Renal cortex interstitium (tissue), 11 donors: ENCODE data around the gene ZBTB25. TPM values are rescaled to one million over a fixed set of nuclear protein-coding genes. Genes with fewer than 3 reads are reported as not detected.

Experiments used
- DNase-seq, 11 donors: peaks; one replicate each; pipeline ENCODE4 v3.0.0-alpha.2; 2013; ENCODE audit warnings: low read depth in 9 of 11, low spot score in 4 of 11; ENCODE audit errors: extremely low read depth in 1 of 11
- polyA plus RNA-seq, 3 donors: library from polyadenylated mRNA; unstranded; fragments of 120-200 nt; gene quantifications; one replicate each; pipeline ENCODE4 v1.2.1, GENCODE V29; 2013; ENCODE audit not compliant: insufficient read length in 3 of 3

The ZBTB25 gene
- polyA plus RNA-seq, 3 donors: 7.0 to 14.4 (median 8.5) TPM

DNA sequence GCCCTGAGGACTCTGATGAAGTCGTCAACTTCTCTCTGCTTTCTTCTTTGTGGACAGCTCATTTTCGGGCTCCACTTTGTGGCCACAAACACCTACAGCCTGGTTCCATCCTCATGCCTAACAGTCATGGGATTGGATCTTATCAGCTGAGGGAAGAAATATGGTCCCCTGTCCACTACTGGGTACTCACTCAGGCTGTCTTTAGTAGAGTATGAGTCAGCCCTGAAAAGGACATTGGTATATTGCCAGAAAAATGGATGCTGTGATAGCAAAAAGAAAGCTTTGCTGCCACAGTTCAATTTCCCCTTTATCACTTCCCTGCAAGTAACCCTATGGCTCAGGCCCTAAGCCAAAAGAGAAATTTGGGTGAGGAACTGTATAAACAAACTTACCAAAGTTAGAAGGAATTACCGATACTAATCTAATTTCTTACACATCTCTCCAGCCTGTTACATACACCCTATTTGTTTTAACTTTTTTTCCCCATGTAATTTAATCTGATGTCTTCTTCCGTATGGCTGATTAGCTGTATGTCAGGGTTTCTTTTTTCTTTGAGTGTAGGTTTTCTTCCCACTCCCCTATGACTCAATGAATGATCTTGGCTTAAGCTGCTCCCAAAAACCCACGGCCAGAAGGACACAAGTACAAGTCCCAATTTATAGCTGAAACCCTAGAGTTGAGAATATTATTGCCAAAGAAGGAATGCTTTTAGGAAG is 86.4 kb downstream of the ZBTB25 start:
- no peak for DNase-seq

DNA sequence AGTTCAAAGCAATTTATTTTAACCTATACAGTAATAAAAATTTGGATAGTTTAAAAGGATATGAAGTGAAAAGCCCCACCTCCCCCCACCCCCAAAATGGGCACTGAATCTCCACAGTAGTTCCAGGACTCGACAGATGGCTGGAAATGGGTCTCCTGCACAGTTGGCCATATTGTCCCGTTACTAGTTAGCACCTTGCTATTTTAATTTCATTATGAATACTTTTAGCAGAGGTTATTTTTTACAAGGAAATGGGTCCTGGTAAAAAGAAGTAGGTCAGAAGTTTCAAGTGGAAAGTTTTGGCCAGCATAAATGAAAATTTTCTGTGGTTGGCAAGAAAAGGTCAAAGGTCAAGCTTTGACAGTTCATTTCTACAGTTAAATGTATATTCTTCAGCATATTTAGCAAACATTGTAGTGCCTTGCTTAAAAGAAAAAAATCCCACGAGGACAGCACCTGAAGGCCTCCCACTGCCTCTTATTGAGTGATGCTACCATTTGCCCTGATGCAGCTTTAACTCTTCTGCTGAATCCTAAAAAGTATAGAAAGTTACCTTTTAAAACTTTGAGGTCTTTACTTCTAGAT is 87.2 kb downstream of the ZBTB25 start:
- DNase-seq: no peak

DNA sequence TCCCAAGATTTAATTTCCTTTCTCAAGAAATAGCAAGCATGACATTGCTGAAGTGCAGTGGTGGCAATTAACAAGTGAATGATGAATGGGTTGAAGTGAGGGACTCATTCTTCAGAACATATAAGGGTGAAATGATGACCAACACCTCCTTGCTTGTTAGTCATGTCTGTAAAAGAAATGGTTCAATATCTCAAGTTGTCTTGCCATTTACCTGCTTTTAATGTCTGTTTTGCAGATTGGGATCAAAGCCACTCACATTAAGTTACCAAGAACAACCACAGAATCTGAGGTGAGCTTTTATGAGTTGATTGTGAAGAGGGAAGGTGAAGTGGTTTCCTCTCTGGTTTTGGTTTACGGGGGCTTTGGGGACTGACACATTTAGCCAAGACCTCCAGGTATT is 91.4 kb downstream of the ZBTB25 start:
- DNase-seq: no peak

DNA sequence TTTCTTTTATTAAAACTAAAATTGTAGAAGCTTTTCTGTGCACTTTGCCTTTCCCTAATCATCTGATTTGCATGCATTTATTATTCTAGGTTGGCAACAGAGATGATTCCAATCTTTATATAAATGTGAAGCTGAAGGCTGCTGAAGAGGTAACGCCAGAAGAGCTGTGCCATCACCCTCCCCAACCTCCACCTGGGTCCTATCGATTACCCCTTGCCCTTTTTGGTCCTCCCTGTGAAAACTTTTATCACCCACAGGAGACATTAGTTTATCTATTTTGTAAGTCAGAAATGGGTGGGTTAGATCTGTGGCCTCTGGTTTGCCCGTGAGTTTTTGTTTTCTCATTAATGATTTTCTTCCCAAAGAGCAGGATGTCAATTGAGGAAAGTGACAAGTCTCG is 92.6 kb downstream of the ZBTB25 start:
- no peak for DNase-seq

DNA sequence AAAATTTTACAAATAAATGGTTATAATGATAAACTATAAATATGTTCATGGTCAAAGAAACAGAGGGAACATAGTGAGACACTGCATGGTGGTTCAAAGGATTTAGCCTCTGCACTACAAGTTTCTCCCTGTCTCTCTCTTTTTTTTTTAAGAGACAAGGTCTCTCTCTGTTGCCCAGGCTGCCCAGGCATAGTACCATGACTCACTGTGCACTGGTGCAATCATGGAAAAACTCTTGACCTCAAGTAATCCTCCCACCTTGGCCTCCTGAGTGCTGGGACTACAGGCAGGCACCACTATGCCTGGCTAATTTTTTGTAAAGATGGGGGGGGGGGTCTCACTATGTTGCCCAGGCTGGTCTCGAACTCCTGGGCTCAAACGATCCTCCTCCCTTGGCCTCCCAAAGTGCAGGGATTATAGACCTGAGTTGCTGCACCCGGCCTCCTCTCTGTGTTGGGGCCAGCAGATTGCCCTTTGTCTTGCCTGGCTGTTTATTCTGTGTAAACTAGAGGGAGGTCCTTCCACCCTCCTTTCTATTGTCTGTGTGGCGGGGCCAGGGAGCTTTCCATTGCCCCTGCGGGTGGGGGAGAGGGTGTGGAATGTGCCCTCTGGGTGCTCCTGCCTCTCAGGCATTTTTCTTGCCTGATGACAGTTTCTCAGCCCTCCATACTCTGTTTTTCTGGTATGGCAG is 93.4 kb downstream of the ZBTB25 start:
- no peak for DNase-seq

DNA sequence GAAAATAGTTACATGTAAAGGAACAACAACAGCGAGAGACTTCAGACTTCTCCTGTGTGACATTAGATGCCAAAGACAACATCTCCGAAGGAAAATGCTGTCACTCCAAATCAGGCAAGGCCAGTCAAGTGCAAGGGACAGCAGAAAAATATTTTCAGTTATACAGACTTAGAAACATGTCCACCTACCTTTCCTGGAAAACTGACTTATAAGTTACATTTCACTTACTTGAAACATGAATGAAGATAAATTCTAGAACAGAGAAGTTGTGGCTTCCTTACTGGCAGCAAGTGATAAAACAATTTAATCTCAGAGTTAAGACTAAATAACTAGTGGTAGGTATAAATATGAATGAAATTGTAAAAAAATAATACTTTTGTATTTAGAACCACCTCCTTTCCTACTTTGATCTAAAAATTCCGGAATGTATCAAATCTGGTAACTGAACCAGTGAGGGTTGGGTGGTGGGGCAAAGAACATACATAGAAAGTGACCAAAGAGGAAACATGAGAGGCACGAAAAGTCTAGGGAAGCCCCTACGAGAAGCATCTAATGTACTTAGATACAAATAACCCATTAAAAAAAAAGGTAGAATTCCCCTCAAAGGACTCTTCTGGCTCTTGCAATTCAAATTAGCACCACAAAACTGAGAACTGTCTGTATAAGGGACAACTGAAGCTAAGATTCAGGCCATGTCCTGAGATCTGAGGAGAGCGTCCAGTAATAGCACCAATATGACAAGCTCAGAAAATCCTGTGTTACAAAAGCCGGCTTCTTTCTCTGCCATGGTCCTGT is 94.3 kb downstream of the ZBTB25 start:
- no peak for DNase-seq

DNA sequence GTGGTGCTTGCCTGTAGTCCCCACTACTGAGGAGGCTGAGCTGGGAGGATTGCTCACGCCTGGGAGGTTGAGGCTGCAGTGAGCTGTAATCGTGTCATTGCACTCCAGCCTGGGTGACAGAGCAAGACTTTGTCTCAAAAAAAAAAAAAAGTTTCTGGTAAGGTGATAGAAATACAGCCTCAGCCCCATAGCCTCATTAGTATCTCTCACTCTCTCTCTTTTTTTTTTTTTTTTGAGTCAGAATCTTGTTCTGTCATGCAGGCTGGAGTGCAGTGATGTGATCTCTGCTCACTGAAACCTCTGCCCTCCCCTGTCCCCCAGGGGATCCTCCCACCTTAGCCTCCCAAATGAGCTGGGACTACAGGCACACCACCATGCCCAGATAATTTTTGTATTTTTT is 96.3 kb downstream of the ZBTB25 start:
- no peak for DNase-seq

DNA sequence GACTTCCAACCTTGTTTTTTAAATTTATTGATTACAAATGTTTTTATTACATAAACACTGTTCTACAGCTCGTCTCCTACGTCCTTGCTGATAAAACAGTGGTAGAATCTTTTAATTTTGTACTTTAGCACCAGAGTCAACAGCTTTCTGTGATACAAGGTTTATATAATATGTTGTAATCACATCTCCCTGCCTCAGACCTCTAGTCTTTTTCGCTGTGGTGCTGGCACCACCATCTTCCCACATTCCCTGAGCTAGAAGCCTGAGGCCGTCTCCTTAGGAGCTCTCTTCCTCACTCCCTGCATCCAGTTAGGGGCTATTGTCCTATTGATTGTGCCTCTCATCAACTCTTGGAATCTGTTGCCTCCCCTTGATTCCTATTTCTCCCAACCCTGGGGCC is 98.3 kb downstream of the ZBTB25 start:
- no peak for DNase-seq

DNA sequence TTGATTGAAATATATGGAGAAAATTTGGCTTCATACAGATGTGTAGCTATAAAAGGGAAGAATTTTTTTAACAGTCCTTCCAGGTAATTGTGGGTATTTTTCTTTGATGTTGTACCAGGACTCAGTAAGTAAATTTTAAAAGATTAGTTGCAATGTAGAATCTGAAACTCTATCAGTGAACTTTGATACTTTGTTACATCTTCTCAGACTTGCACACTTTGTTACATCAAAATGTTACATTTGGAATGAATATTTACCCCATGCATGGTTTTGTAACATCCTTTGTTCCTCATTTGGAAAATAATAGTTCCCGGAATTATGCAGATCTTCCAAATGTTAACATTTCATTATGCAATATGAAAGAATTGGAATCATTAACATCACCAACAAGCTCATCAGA is 101.7 kb downstream of the ZBTB25 start:
- no peak for DNase-seq

DNA sequence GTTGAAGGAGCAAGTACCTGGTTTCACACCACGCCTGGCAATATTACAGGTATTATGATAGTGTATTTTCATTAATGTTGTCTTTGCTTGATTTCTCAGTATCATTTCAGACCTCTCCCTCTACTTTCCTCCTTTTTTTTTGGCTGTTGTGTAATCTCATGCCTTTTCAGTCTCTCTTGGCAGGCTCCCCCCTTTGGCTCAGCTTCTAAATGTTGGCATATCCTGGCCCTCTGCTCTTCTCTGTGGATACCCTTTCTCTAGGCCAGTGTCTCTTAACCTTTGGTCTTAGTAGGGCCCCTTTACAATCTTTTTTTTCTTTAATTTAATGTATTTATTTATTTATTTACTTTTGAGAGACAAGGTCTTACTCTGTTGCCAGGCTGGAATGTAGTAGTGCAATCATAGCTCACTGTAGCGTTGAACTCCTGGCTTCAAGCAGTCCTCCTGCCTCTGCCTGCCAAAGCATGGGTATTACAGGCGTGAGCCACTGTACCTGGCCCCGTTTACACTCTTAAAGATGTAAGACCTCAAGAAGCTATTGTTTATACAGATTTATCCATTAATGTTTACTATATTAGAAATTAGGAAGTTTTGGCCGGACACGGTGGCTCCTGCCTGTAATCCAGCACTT is 102.7 kb downstream of the ZBTB25 start:
- DNase-seq: no peak

Other genes starting within 250 kb of the ZBTB25 start
- 1 to 10 TPM; 1.1 to 1.7 (median 1.2) TPM for gene ESR2, start 209.5 kb downstream of the ZBTB25 start, polyA plus RNA-seq
- gene MTHFD1, start 115.5 kb downstream of the ZBTB25 start, polyA plus RNA-seq: 10 to 100 TPM; 75.8 to 98.6 (median 91.1) TPM
- gene AKAP5, start 38.3 kb downstream of the ZBTB25 start, polyA plus RNA-seq: 1 to 10 TPM; 6.4 to 8.4 (median 8.1) TPM
- gene ZBTB1, start 932 bp upstream of the ZBTB25 start, polyA plus RNA-seq: 10 to 100 TPM; 62.6 to 74.3 (median 69.4) TPM
- 10 to 100 TPM; 16.3 to 20.6 (median 17.6) TPM for gene HSPA2, start 36.9 kb upstream of the ZBTB25 start, polyA plus RNA-seq
- under 1 TPM; 0.53 to 0.70 (median 0.67) TPM for gene PPP1R36, start 46.1 kb upstream of the ZBTB25 start, polyA plus RNA-seq
- gene PLEKHG3, start 200.6 kb upstream of the ZBTB25 start, polyA plus RNA-seq: 100 to 1,000 TPM in 1 of 3 donors, 10 to 100 TPM in 2; 89.0 to 107 (median 95.4) TPM